Muscle of back (tissue), 13 donors: ENCODE results near the gene ATP6V0A1. TPM values are rescaled to one million over a fixed set of nuclear protein-coding genes. Genes with fewer than 3 reads are reported as not detected.
"Not testable (repeated sequence)": the region's sequence is repeated elsewhere in the genome, so short reads cannot be mapped to it uniquely, and the experiment has no call there.

Experiments used
- DNase-seq, 3 donors: peaks; one replicate each; pipeline versions ENCODE4 v3.0.0 to v3.0.0-alpha.2; 2013
- long read RNA-seq, 9 donors: transcript quantifications; one replicate each; lab custom pipeline, GENCODE V29; 2026
- polyA plus RNA-seq, 10 donors: library from polyadenylated mRNA; unstranded; fragments of 120-200 nt; gene quantifications; one replicate each; pipeline ENCODE4 v1.2.1, GENCODE V29; 2013; ENCODE audit not compliant: insufficient read length in 10 of 10

Gene ATP6V0A1
- polyA plus RNA-seq, result 10 to 100 TPM; 16.9 to 39.2 (median 21.5) TPM
- long read RNA-seq, donor 1, full-length matches to known transcripts, result 10 of 10 reads
- long read RNA-seq, donor 1, partial matches to known transcripts, result 0 of 10 reads
- long read RNA-seq, donor 1, other reads (novel, unspliced or antisense), result 0 of 10 reads
- long read RNA-seq, donor 2, full-length matches to known transcripts, result 12 of 12 reads
- long read RNA-seq, donor 2, partial matches to known transcripts, result 0 of 12 reads
- long read RNA-seq, donor 2, other reads (novel, unspliced or antisense), result 0 of 12 reads
- long read RNA-seq, donor 3, result 0 reads
- long read RNA-seq, donor 4, partial matches to known transcripts, result 0 of 7 reads
- long read RNA-seq, donor 4, other reads (novel, unspliced or antisense), result 0 of 7 reads
- long read RNA-seq, donor 5, full-length matches to known transcripts, result 11 of 11 reads
- long read RNA-seq, donor 5, partial matches to known transcripts, result 0 of 11 reads
- long read RNA-seq, donor 5, other reads (novel, unspliced or antisense), result 0 of 11 reads
- long read RNA-seq, donor 6, full-length matches to known transcripts, result 6 of 6 reads
- long read RNA-seq, donor 6, partial matches to known transcripts, result 0 of 6 reads
- long read RNA-seq, donor 6, other reads (novel, unspliced or antisense), result 0 of 6 reads
- long read RNA-seq, donor 7, full-length matches to known transcripts, result 7 of 7 reads
- long read RNA-seq, donor 7, partial matches to known transcripts, result 0 of 7 reads
- long read RNA-seq, donor 7, other reads (novel, unspliced or antisense), result 0 of 7 reads
- long read RNA-seq, donor 8, full-length matches to known transcripts, result 13 of 13 reads
- long read RNA-seq, donor 8, partial matches to known transcripts, result 0 of 13 reads
- long read RNA-seq, donor 8, other reads (novel, unspliced or antisense), result 0 of 13 reads
- long read RNA-seq, donor 9, partial matches to known transcripts, result 0 of 3 reads
- long read RNA-seq, donor 9, other reads (novel, unspliced or antisense), result 0 of 3 reads

- DNase-seq, result peak; percentile 87 to 95 (median 91)
These were observed at the start of gene ATP6V0A1 for GRCh38 chr17:42458497-42459255. ATP6V0A1 (plus strand) TSS chr17:42458878; CDS start chr17:42460895, 2,017 bp downstream.

DNA sequence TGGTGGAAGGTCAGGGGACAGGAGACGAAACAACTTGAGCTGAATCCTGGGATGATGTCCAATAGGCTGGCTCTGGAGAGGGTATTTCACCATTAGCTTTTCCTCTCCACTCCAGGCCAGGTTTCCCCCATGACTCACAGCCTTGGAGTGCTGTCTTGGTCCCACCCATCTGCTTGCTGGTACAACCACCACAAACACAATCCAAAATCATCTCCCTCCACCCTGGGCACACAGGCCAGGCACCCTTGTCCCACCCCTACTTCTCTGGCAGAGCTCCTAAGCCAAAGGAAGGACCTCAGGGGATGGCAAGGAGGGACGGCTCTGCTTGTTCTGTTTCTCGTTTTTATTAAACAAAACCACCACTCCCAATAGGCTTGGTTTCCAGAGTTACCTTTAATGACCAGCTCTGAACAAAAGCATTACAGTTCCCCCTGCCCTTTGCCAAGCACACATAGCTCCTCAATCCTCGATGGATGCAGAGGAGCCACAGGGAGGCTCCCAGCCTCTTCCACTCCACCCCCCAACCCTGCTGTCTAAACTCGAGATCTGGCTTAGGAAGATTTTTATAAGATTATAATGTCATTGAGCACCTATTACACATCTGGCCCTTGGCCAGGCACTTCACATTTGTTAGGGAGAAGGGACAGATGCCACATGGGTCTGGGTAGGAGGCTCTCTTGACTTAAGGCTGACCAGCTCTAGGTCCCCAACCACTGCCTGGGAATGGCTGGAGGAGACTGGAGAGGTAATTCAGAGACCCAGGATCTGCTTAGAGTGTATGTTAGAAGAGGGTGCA, 49.0 kb upstream of the ATP6V0A1 start:
- DNase-seq, result peak in 1 of 3 donors; percentile 56

GRCh38 chr17:42410319-42410685, 48.4 kb upstream of the ATP6V0A1 start:
- no peak for DNase-seq

DNA sequence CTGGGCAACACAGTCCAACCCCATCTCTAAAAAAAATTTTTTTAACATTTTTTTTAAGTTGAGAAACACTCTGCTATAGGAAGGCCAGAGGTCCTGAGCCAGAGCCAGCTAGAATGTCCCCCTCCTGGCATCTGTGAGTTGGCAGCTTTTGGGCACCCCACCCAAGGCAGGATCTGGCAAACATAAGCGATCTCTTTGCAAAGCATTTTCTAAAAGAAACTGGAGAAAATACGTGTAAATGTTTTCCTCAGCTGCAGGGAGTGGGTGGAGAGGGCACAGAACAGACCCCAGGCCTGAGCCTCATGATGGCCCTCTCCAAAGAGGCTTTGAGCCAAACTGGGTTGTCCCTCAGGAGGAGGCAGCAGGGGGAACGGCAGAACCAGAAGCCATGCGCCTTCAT, 47.3 kb upstream of the ATP6V0A1 start:
- peak in 1 of 3 donors; percentile 51 for DNase-seq

DNA sequence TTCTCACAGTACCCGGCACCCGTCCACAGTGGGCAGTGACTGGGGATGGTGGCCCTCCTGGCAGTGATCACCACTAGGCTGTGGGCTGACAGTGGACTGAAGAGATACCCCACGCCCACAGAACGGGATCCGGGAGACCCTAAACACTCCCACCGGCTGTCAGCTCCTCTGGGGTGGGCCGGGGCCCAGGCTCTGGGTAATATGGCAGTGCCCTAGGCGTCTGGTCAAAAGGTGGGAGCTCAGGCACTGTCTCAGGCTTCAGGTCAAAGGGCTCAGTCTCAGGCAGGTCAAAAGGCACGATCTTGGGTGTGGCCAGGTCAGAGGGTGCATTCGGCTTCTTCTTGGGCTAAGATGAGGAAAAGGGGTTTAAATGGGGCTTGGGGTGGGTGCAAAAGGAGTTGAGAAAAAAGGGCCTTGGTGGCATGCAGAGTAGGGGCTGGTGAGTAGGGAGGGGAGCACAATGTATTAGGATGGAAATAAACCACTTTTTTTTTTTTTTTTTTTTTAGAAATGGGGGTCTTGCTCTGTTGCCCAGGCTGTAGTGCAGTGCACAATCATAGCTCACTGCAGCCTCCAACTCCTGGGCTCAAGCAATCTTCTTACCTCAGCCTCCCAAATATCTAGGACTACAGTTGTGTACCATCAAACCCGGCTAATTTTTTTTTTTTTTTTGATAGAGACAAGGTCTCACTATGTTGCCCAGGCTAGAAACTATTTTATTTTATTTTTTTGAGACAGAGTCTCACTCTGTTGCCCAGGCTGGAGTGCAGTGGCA, 46.6 kb upstream of the ATP6V0A1 start:
- DNase-seq, result no peak

DNA sequence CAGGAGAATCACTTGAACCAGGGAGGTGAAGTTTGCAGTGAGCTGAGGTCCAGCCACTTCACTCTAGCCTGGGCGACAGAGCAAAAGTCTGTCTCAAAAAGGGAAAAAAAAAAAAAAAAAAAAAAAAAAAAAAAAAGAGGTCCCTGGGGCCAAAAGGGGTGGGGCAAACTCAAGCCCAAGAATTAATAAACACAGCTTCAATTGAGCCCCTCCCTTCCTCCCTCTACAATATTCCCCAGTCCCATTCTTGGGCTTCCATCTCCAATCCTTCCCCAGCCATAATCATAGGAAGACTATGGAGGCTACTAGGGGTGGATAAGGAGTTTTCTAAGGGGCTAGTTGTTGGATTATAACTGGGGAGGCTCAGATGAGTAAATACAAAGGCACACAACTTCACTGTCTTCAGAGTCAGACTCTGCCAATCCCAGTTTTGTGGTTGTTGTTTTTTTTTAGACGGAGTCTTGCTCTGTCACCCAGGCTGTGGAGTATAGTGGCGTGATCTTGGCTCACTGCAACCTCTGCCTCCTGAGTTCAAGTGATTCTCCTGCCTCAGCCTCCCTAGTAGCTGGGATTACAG, 45.1 kb upstream of the ATP6V0A1 start:
- no peak for DNase-seq

GRCh38 chr17:42414704-42415409, 43.8 kb upstream of the ATP6V0A1 start:
- DNase-seq, result no peak

DNA sequence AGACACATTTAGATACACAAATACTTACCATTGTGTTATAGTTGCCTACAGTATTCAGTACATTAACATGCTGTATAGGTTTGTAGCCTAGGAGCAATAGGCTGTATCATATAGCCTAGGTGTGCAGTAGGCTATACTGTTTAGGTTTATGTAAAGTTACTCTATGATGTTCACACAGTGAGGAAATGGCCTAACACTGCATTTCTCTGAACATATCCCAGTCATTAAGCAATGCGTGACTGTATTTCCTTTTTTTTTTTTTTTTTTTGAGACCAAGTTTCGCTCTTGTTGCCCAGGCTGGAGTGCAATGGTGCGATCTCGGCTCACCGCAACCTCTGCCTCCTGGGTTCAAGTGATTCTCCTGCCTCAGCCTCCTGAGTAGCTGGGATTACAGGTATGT, 40.7 kb upstream of the ATP6V0A1 start:
- DNase-seq, result not testable (repeated sequence)

DNA sequence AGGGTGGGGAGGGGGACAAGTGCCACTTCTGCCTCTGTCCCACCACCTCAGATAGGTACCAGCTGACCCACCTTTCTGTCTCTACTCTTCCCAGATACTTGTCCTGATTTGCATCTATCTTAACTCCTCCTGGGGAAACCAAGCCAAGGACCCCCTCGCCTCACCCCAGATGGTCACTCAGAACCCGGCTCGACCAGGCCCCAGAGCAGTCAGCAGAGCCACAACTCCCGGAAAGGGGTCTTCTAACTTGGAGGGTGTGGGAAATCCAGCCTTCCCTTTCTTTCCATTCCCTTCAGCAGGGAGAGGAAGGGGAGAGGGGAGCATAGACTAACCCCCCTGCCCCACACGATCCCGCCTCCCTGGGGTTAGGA, 37.6 kb upstream of the ATP6V0A1 start:
- peak in 1 of 3 donors; percentile 50 for DNase-seq

DNA sequence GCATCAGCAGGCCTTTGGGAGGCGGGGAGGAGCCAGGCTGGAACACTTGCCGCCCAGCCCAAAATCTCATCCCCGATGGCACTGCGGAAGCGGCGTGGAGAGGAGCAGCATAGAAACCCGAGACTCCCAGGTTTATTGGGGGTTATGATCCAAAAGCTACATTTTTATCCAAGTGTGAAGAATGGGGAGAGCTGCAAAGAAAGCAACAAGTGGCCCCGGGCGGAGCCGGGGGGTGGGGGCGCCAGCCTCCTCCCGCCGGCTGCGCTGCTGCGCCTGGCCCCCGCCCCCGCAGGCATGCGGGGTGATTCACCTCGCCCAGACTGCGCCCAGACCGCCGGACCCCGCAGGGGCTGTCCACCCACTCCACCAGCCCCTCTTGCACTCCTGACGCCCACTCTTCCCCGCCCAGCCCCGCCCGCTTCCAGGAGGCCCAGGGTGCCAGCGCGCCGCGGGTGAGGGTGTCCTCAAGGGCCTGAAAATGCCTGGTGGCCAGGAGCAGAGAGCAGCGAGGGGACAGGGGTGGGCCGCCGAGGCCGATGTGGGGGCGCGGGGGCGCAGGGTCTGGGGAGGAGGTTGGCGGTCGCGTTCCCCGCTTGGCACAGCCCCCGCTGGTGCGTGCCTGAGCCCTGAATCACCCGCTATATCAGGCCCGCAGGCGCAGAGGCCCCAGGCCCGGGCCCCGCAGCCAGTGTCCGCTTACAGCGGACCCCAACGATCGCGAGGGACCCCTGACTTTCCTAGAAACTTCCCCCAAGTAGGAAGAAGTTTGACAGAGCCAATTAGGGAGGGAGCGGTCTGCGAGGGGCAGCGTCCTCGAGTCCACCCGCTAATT, 37.0 kb upstream of the ATP6V0A1 start:
- DNase-seq, result peak in 1 of 3 donors; percentile 81

GRCh38 chr17:42422412-42422957, 36.2 kb upstream of the ATP6V0A1 start:
- no peak for DNase-seq

- peak; percentile 100 for DNase-seq
These were observed 35.5 kb upstream of the ATP6V0A1 start, which contains the start of gene CAVIN1 for GRCh38 chr17:42422958-42423712. CAVIN1 (minus strand) TSS chr17:42423256; CDS start chr17:42423097, 159 bp downstream.

GRCh38 chr17:42423766-42424165, 34.9 kb upstream of the ATP6V0A1 start:
- DNase-seq, result no peak

GRCh38 chr17:42424991-42425610, 33.6 kb upstream of the ATP6V0A1 start:
- no peak for DNase-seq

DNA sequence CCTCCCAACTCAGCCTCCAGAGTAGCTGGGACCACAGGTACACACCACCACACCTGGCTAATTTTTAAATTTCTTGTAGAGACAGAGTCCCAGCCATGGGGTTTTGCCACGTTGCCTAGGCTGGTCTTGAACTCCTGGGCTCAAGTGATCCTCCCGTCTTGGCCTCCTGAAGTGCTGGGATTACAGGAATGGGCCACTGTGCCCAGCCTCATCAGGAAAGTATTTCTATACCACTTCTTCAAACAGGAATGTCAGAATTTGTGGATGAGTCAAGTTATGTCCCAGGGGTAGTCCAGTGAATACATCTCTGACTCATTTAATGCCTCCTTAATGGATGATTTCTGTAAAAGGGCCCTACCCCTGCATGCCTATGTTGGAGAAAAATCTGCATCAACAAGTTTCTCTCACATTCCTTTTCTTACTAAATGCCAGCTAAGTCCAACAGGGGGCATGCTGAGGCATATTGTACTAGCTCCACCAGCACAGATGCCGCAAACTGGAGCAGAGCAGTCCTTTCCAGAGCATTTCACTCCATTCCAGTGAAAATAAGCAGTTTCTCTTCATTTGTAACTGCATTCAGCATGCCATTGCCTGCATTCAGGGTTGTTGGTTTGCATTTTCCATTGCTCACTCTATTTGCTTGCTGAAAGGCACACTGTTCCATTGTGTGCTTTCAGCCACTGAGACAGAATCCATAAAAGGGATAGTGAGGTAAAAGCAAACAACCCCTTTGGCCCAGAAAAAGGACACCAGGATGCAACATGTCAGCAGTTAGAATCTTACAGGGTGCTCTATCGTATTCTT, 30.3 kb upstream of the ATP6V0A1 start:
- peak in 2 of 3 donors; percentile 81 to 97 for DNase-seq
